GM21786 (cell line): Measurements from ENCODE around the gene HINFP.
"Not testable (repeated sequence)": the region's sequence is repeated elsewhere in the genome, so short reads cannot be mapped to it uniquely, and the experiment has no call there.

Experiments
- ATAC-seq: cut with Tn5 transposase; IDR thresholded peaks from one replicate; pipeline ENCODE4 v1.9.1; 2021; ENCODE audit not compliant: unreplicated experiment

The HINFP gene

DNA sequence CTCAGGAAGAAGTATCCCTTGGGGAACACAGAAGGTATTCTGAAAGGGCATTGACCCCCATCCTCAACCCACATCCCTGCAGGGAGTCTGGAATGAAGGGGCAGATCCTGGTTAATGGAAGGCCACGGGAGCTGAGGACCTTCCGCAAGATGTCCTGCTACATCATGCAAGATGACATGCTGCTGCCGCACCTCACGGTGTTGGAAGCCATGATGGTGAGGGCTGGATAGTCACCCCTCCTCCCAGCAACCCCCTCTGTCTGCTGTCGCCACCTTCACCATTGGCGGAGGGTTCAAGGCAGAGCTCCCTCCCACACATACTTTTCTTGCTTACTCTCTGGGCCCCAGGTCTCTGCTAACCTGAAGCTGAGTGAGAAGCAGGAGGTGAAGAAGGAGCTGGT is 32.8 kb downstream of the HINFP start:
- ATAC-seq: no peak

- no peak for ATAC-seq
Observed at GRCh38 chr11:119155733-119156492, 34.5 kb downstream of the HINFP start.

DNA sequence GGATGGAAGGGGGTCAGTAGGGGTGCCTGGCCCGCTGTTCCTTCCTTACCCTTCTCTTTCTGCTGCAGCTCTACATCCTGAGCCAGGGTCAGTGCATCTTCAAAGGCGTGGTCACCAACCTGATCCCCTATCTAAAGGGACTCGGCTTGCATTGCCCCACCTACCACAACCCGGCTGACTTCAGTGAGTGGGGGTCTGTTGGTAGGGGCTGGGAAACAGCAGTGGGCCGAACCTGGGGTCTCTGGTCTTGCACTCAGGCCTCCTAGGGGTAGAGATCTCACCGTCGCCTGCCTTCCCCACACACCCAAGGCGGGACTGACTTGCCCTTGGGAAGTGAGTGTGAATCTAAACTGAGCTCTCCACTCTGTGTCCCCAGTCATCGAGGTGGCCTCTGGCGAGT is 35.1 kb downstream of the HINFP start:
- no peak for ATAC-seq

- no peak for ATAC-seq
Observed at GRCh38 chr11:119157063-119157462, 35.7 kb downstream of the HINFP start.

DNA sequence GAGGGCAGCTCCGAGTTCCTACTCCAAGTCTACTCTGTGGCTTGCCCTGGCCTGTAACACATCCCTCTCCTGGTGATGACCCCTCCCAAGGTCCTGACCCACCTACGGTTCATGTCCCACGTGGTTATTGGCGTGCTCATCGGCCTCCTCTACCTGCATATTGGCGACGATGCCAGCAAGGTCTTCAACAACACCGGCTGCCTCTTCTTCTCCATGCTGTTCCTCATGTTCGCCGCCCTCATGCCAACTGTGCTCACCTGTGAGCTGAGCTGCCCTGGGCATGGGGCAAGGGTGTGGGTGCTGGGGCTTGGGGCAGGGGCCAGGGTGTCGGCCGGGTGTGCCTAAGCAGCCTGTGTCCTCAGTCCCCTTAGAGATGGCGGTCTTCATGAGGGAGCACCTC is 37.1 kb downstream of the HINFP start:
- no peak for ATAC-seq

DNA sequence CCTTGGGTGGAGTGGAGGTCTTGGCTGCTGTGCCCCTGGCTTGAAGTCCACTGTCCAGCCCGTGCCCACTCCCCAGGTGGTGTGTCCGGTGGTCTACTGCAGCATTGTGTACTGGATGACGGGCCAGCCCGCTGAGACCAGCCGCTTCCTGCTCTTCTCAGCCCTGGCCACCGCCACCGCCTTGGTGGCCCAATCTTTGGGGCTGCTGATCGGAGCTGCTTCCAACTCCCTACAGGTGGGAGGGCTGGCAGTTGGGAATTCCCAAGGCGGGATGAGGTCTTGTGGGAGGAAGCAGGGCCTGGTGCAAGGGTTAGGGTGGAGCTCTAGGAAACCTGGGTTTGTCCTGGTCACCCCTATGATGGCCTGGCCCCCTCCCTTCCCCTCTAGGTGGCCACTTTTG is 38.8 kb downstream of the HINFP start:
- no peak for ATAC-seq

GRCh38 chr11:119161871-119162270 is 40.5 kb downstream of the HINFP start:
- ATAC-seq: no peak

DNA sequence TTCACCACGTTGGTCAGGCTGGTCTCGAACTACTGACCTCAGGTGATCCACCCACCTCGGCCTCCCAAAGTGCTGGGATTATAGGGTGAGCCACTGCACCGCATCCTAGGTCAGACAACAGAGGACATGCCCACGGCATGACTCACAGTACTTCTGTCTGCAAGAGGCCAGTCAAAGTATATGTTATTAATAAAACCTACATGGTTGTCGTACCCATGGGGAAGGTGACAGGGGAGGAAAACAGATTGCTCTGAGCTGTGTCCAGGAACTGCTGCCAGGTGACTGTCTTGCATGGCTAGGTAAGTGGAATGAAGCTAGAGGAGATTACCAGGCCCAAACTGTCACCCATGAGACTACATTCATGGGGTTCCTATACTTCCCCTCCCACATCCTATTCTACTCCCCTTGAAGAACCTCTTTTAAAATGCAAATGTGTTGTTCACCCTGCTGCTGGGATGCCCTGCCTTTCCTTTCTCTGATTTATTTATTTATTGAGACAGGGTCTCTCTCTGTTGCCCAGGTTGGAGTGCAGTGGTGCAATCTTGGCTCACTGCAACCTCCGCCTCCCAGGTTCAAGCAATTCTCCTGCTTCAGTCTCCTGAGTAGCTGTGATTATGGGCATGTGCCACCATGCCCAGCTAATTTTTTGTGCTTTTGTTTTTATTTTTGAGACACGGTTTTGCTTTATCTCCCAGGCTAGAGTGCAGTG is 45.1 kb downstream of the HINFP start:
- ATAC-seq: no peak

DNA sequence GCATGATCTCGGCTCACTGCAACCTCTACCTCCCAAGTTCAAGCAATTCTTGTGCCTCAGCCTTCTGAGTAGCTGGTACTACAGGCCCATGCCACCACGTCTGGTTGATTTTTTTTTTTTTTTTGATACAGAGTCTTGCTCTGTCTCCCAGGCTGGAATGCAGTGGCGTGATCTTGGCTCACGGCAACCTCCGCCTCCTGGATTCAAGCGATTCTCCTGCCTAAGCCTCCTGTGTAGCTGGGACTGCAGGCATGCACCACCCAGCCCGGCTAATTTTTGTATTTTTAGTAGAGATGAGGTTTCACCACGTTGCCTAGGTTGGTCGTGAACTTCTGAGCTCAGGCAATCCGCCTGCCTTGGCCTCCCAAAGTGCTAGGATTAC is 45.7 kb downstream of the HINFP start:
- not testable (repeated sequence) for ATAC-seq

DNA sequence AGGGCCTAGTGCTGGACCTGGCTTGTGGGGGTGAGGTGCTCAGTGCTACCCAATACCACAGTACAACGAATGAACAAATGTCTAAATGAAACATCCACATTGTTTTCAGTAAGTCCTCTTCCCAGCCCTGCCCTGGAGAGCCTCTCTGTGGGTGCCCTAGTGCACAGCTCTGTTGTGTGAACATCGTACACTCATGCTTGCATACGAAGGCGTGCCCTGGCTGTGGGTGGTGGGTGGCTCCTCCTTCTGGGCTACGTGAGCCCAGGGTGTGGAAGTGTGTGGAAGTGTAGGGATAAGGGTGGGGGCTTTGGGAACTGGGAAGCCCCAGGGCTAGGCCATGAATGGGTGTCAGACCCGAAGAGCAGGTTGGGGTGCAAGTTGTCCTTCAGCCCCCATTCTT is 46.6 kb downstream of the HINFP start:
- ATAC-seq: no peak

DNA sequence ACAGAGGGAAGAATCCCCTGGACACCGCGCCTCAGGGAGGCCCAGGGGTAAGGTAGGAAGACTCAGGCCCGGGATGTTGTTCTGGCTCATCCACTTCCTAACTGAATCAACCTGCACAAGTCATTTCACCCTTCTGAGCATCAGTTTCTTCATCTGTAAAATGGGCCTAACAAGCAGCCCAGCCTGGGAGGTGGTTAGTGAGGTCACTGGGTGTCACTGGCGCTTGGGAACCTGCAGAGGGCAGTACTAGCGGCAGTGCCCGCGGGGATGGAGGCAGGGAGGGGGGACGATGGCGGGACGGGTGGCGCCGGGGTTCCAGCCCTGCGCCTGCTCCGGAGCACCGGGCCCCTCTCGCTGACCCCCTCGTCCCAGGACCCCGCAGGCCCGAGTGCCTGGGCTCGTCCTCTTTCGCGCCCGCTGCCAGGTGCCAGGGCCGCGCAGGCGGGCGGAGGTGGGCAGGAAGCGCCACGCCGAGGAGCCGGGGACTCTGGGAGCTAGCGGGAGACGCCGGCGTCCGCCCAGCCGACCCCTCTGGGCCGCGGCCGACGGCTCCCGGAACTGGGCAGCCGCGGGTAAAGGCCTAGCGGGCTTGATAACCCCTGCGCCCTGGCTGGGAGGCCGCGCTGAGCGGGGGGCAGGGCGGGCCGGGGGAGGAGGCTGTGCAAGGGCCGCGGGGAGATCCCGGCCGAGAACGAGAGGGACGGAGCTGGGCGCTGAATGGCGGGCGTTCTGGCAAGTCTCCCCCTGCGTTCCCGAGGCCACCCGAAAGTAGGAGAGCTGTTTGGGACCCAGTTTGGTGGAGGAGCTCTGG is 47.3 kb downstream of the HINFP start, which contains the start of gene NLRX1:
NLRX1 (plus strand) TSS at position 255 of the 811 bp plus-strand sequence. CDS start 2,679 bp downstream, outside the sequence.
- ATAC-seq: peak; percentile 81

DNA sequence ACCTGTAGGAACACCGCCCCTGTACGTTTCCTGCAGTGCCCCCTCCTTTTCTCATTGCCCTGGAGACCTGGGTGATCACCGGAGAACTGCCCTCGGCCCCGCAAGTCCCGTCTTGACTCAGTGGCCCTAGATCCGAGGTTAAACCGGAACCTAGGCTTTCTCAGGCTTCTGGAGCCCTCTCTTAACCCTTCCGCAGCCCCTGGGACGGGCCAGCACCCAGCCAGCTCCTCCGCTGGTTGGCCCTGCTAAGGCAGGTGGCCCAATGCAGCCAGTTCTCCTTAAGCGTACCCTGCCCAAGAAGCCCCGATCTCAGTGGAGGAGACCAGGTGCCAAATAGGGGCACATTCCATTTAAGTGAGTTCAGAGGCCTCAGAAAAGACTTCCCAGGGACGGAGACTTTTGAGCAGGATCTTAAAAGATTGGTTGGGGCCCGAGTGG is 47.9 kb downstream of the HINFP start:
- ATAC-seq: no peak

DNA sequence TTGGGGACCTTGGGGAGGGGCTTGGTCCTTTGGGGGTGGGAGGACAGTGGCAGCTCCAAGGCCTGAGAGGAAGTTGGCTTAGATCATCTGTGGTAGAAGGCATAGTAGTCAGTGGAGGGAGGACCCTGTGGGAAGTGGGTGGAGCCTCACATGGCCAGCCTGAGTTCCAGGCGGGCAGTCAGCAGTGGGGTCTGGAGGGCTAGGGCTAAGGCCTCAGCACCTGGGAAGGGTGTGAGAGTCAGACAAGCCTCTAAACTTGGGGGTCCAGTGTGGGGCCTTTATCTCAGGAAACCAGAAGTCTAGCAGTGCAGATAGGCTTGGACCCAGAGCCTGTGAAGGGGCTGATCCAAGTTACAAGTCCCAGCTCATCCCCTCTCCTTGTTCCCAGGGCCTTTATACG is 51.1 kb downstream of the HINFP start:
- ATAC-seq: no peak

- no peak for ATAC-seq
Observed at GRCh38 chr11:119173453-119173852, 52.1 kb downstream of the HINFP start.

DNA sequence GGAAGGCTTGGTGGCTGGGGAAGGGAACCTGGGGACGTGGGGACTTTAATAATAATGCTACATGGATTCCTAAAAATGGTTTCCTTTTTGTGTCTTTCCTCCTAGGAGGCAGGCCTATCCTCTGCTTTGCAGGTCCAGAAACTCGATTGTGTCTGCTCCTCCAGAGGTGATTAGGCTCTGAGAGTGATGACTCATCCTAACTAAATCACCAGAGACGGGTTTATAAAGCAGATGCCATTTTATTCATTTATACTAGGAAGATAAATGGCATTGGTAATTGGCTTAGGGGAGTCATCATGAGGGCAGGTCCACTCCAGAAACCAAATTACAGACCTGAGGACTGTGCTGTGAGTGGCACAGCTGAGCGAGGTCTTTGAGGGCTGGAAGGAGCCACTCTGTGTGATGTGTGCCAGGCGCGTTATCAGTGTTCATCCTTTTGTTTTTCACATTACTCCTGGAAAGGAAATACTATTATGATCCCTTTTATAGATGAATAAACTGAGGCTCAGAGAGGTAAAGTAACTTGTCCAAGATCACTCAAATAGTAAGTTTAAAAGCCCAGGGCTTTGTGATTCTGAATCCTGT is 54.2 kb downstream of the HINFP start:
- no peak for ATAC-seq

GRCh38 chr11:119178166-119178680 is 56.8 kb downstream of the HINFP start:
- ATAC-seq: no peak

DNA sequence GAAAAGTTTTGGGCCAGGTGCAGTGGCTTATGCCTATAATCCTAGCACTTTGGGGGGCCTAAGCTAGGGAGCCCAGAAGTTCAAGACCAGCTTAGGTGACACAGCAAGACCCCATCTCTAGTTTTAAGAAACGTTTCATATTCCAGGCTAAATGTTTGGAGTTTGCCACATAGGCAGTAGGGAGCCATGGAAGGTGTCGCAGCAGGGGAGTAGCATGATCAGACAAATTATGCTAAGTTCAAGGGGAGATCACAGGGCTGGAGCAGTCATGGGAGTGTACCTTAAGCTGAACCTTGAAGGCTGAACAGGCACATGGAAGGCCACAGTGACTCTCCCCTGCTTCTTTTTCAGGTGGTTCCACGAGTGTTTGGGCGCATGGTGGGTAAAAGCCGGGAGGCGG is 58.0 kb downstream of the HINFP start:
- ATAC-seq: no peak

- ATAC-seq: no peak
Observed at GRCh38 chr11:119179983-119180382, 58.6 kb downstream of the HINFP start.

DNA sequence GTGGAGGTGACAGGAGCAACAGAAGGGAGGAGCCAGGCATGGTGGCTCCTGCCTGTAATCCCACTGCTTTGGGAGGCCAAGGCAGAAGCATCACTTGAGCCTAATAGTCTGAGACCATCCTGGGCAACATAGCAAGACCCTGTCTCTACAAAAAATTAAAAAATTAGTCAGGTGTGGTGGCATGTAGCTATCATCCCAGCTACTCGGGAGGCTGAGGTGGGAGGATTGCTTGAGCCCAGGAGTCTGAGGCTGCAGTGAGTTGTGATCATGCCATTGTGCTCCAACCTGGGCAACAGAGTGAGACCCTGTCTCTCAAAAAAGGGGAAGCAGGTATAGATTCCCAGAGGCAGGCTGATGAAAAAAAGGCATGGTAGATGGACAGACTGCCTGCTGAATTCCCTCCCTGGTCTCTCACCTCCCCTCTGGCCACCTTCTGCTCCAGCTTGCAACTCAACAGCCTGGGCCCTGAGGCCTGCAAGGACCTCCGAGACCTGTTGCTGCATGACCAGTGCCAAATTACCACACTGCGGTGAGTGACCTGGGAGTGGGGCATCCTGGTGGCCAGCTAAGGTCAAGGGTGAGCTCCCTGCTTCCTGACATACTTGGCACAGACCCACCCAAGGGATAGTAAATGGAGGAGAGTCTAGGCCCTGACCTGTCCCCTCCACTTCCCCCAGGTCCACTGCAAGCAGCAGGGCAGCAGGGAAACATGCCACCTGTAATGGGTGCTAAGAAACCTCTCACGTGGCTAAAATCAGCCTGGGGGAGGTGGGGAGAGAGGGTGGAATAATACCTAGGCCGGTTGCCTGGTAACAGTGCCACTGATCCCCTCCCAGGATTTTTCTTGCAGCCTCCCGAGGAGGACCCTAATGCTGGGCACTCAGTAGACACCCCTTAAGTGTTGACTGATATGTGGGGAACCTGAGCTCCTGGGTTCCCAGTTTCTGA is 59.6 kb downstream of the HINFP start:
- no peak for ATAC-seq
